Mucosa of descending colon (tissue), 3 donors: ENCODE measurements around the gene WBP1L. TPM values are rescaled to one million over a fixed set of nuclear protein-coding genes. Genes with fewer than 3 reads are reported as not detected.
A peak's percentile ranks its signal among the peaks of the same experiment; 100 is the strongest.

Experiments used
- ATAC-seq: fragments of 200-7000 bp; cut with Tn5 transposase; one replicate; pipeline ENCODE4 v1.9.1; 2020; ENCODE audit warnings: mild to moderate bottlenecking, moderate library complexity
- DNase-seq, 3 donors: peaks; one replicate each; pipeline ENCODE4 v3.0.0-alpha.2; 2020
- H3K36me3 ChIP-seq: fragments of 200-600 bp; one replicate; pipeline ENCODE4 v1.8.0; 2021; ENCODE audit warnings: low read depth, mild to moderate bottlenecking
- H3K4me1 ChIP-seq: fragments of 200-600 bp; one replicate; pipeline ENCODE4 v1.8.0; 2021; ENCODE audit warnings: low read depth, mild to moderate bottlenecking
- H3K4me3 ChIP-seq: fragments of 200-600 bp; one replicate; pipeline ENCODE4 v1.8.0; 2021; ENCODE audit warnings: mild to moderate bottlenecking
- H3K9me3 ChIP-seq: fragments of 200-600 bp; one replicate; pipeline ENCODE4 v1.8.0; 2021; ENCODE audit warnings: mild to moderate bottlenecking
- CTCF ChIP-seq: fragments of 200-600 bp; IDR thresholded peaks from one replicate; pipeline ENCODE4 v1.8.0; 2022; ENCODE audit warnings: antibody characterized with exemption, mild to moderate bottlenecking
- intact Hi-C, 2 donors: fragments of 100-400 bp; cut with DNase I in 1 of 2; cut with micrococcal nuclease in 1 of 2; formaldehyde crosslinking; loops; one replicate each; pipeline versions ENCODE4 v1.11.0 to v1.11.1; 2022; cut with DNase I, micrococcal nuclease
- total RNA-seq, 3 donors: library from RNA; stranded (reverse); fragmentation: NEBNext Ultra II Directional in 2 of 3; extraction: Animal tissue kit (Norgen Biotek cat#: 25700) in 2 of 3; gene quantifications; one replicate each; pipeline versions ENCODE4 v1.2.1 to v1.2.4, GENCODE V29; 2021 to 2023
- donor health status: DM: no; HTN: no; CAD: no; lungs with moderate emphysema.
- donor health status: DM: no; HTN: no; CAD: no.
- donor health status: DM: no; HTN: yes; CAD: no.

The WBP1L gene
- total RNA-seq, 3 donors from 2014 or later: 38.9 to 61.3 (median 51.0) TPM

DNA sequence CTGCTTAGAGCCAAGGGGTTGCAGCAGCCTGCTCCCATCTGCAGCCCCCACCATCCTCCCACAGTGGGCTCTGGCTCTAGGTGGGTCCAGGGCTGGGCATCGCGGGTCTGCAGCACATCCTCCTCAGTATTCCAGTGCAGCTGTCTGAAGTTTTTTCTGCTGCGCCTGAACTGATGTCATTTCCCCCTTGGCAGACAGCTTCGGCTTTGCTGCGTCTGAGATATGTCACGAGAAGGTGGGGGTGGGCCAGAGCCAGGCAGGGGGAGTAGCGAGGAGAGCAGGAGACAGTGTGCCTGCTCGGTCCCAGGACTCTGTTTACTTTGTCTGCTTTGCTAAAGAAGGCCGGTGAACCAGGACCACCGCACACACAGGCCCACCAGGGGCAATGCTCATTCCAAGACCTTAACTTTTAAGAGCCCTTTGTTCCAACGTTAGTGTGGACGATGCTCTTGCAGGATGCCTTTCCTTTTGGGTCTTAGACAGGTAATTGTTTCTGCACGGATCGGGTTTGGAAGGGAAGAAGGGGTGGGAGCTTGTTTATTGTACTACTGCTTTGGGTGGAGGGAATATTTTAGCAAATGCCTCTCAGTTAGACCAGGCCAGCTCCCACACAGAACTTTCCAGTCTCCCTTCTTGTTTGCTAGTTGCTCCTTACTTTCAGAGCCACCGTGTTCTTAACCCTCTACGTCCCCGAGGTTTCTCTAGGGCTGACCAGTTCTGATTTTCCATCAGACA, 32.4 kb downstream of the WBP1L start:
- peak; percentile 43 to 72 (median 65) for DNase-seq
- H3K4me3 ChIP-seq: no peak overlapping the region
- peaks cover 6% of the 10 kb centered on the region for H3K4me1 ChIP-seq
- no peaks in the 10 kb centered on the region for H3K9me3 ChIP-seq
- ATAC-seq: peak; percentile 61
- H3K36me3 ChIP-seq: no peaks in the 10 kb centered on the region
- no peak for TF ChIP-seq CTCF
- intact Hi-C loops: no loop called here

DNA sequence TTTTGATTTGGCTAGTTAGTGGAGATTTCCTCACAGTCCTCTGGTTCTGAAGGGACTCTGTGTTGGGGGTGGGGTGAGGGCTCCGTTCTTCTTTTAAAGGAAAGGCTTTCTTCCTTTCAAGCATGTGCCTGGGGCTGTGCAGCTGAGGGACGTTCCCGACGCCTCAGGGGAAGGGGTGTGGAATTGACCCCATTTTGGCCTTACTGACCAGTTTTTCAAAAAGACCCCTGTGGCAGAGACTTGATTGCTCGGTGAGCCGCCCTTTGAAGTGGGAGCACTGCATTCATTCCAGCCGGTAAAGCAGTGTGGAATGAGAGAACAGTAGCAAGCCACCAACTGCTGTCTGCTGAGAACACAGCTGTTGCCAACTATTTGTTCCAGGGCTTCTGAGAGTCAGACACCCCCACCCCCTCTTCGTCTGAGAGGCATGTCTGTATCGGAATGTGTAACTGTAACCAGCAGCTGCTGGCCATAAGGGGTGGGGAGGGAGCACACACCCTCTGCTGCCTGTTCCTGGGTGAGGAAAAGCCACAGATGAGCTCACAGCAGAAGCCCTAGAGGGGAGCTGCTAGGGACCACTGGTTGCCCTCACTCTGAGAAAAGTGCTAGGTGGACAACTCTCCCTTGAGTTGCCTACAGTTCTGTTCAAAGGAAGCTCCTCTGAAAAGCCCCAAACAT, 33.2 kb downstream of the WBP1L start:
- intact Hi-C loops: no loop called here
- Histone ChIP-seq H3K9me3 (no peaks in the 10 kb centered on the region), H3K4me1 (peaks cover 6% of the 10 kb centered on the region), H3K4me3 (no peak overlapping the region), H3K36me3 (no peaks in the 10 kb centered on the region)
- ATAC-seq: peak; percentile 76
- DNase-seq: peak in 2 of 3 donors; percentile 57 to 60
- TF ChIP-seq CTCF: no peak

- ATAC-seq (no peak), DNase-seq (no peak)
- Histone ChIP-seq H3K4me3 (no peak overlapping the region), H3K36me3 (no peaks in the 10 kb centered on the region), H3K4me1 (peaks cover 6% of the 10 kb centered on the region), H3K9me3 (no peaks in the 10 kb centered on the region)
- TF ChIP-seq CTCF: no peak
- intact Hi-C loops: no loop called here
These were observed 34.1 kb downstream of the WBP1L start for GRCh38 chr10:102777711-102778453.

DNA sequence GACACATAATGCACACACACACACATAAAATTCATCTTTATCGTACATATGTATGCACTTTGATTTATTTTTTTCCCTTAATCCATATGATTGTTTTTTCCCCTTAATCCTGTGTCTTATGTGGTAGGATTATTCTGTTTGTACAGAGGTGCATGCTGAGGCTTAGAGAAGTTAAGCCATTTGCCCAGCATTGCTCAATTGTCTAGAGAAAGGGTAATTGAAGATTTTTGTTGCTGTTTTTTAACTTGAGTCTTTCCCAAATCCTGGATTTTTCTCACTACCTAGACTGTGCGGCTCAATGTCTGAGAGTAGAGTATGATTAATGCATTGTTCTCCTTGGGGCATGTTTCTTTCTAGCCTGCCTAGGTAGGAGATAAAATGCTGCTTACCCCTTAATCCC, 35.0 kb downstream of the WBP1L start:
- H3K36me3 ChIP-seq: no peaks in the 10 kb centered on the region
- no peaks in the 10 kb centered on the region for H3K9me3 ChIP-seq
- no peak overlapping the region for H3K4me3 ChIP-seq
- DNase-seq (no peak), ATAC-seq (no peak)
- no peak for TF ChIP-seq CTCF
- intact Hi-C loops: no loop called here
- H3K4me1 ChIP-seq: peaks cover 10% of the 10 kb centered on the region

DNA sequence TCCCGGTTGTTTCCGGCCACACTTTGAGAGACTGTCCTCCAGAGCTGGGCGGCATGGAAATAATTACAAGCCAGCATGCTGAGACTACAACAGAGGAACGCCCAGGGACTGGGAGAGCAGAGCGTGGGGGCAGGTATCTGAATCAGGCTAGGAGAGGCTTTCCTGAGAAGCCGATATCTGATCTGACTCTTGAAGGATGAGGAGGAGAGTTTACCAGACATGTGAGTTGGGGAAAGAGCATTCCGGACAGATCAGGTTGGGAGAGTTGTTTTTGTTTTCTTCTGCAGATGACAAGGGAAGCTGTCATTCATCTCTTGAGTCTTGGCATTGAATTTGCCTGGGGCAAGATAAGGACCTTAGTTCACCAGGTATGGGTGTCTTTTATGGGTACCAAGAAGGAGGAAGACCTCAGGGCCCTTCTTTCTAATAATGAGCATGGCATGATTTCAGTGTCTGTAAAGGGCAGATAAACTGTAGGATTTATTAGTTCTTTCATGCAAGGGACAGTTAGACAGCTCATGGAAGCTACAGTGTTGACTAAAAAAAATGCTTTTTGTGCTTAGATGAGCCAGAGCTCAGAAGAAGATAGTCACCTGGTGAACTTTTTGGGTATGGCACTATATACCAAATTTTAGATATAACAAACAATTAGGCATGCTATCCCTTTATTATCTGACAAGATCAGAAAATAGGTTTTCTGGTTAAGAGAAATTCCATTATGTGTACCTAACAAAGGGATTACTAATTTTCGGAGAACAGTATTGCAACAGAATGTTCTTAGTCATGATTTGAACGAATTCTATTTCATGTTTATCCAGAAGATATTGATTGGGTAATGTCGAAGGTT, 36.2 kb downstream of the WBP1L start:
- no peak for TF ChIP-seq CTCF
- ATAC-seq (no peak), DNase-seq (no peak)
- no peaks in the 10 kb centered on the region for H3K9me3 ChIP-seq
- H3K36me3 ChIP-seq: no peaks in the 10 kb centered on the region
- no peak overlapping the region for H3K4me3 ChIP-seq
- intact Hi-C loops: no loop called here
- H3K4me1 ChIP-seq: peaks cover 8% of the 10 kb centered on the region
